ENCODE results near the gene ZNF668. TPM values are rescaled to one million over a fixed set of nuclear protein-coding genes. Genes with fewer than 3 reads are reported as not detected.

Gene ZNF668
- total and polyA plus RNA-seq, 2 donors (not counting 1 experiment from before 2014, with no cell fraction given): 5.8 to 12.0 TPM

DNA sequence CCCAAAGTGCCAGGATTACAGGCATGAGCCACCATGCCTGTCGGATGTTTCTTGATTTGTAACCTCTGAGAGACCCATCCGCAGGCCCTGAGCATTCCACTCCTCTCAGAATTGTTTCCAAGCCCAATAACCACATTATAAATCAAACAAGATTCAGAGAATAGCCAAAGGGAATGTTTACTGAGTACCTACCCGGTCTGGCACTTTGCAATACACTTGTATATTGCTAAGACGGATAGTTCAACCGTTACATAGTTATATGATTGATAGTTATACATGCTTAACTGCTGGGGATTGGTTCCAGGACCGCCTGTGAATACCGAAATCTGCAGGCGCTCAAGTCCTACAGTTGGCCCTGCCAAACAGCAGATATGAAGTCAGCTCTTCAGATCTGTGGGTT is 40.4 kb upstream of the ZNF668 start:
- Mint-ChIP-seq H3K4me3 (no peak overlapping the region), H3K4me1 (peaks cover 19% of the 10 kb centered on the region), H3K27me3 (no peaks in the 10 kb centered on the region), H3K9me3 (ENCODE audit: insufficient read depth) (no peaks in the 10 kb centered on the region), H3K27ac (no peak overlapping the region)
- ATAC-seq (ENCODE audit: low read depth) (no peak), DNase-seq (no peak)
- Histone ChIP-seq H3K4me2 (replicated peaks; ENCODE audit: low read depth, low read length, poor library complexity, severe bottlenecking) (no peak overlapping the region), H2AFZ (ENCODE audit: insufficient read depth, low read depth, low read length, poor library complexity, severe bottlenecking) (no peak overlapping the region), H3K4me1 (ENCODE audit: control insufficient read depth in 2 of 2, insufficient read depth in 2 of 2, low read length in 2 of 2) (peaks cover 10 to 20% of the 10 kb centered on the region in 2 donors), H3K79me2 (ENCODE audit: control insufficient read depth, insufficient read depth, low read length) (peaks cover 24% of the 10 kb centered on the region), H3K27me3 (replicated peaks in 1 of 4; ENCODE audit: control extremely low read depth in 1 of 4, control insufficient read depth in 3 of 4, insufficient read depth in 4 of 4, low read length in 3 of 4) (no peaks in the 10 kb centered on the region), H3K9me3 (ENCODE audit: control extremely low read depth in 1 of 3, control insufficient read depth in 2 of 3, insufficient read depth in 1 of 3, low read length in 2 of 3) (no peaks in the 10 kb centered on the region), H4K20me1 (ENCODE audit: control insufficient read depth, insufficient read depth, low read length, poor library complexity, severe bottlenecking) (peaks cover 20% of the 10 kb centered on the region), H3K4me3 (ENCODE audit: control extremely low read depth in 1 of 5, extremely low read depth in 1 of 5, insufficient read depth in 1 of 5, low read depth in 2 of 5, low read length in 4 of 5) (no peak overlapping the region), H3K27ac (ENCODE audit: low read length in 2 of 2) (no peak overlapping the region), H3K36me3 (replicated peaks in 1 of 2; ENCODE audit: control extremely low read depth in 1 of 2, control insufficient read depth in 1 of 2, extremely low read depth in 1 of 2, insufficient read depth in 2 of 2, low read length in 1 of 2) (peaks cover 1 to 34% of the 10 kb centered on the region in 2 experiments), H3K9ac (ENCODE audit: low read length) (no peak overlapping the region)
- WGBS (ENCODE audit: insufficient coverage): 93% methylated on average over 3 of the region's 8 CpGs
- POLR2A ChIA-PET: interaction anchor here (0.6 kb wide), 1 partner anchor 132 kb away, joined by 3 read pairs; no protein-coding TSS in a partner anchor
- intact Hi-C loops (cut with micrococcal nuclease): no loop called here
- TF ChIP-seq CTCF (IDR thresholded peaks at IDR 0.05) (no peak), EZH2 (IDR thresholded peaks at IDR 0.05; ENCODE audit: borderline replicate concordance, insufficient read depth, low read depth, low read length, poor library complexity, severe bottlenecking) (no peak)
- CTCF ChIA-PET: interaction anchor here (0.8 kb wide), 1 partner anchor 27 kb away, joined by 3 read pairs; no protein-coding TSS in a partner anchor
